Prostate gland (tissue), 2 donors: ENCODE data around the gene OOSP3. TPM values are rescaled to one million over a fixed set of nuclear protein-coding genes. Genes with fewer than 3 reads are reported as not detected.

Experiments used
- DNase-seq: peaks from one replicate; pipeline ENCODE4 v3.0.0-alpha.2; 2019; ENCODE audit warnings: low spot score
- H3K27ac ChIP-seq, 2 donors: fragments of 200-600 bp; sonication (generic); 2 replicates each; pipeline ENCODE4 v1.5.1; 2017 to 2019
- H3K27me3 ChIP-seq: fragments of 200-600 bp; sonication (generic); replicated peaks from 2 replicates; pipeline ENCODE4 v1.5.1; 2019; ENCODE audit not compliant: insufficient read depth
- H3K36me3 ChIP-seq, 2 donors: fragments of 200-600 bp; sonication (generic); 1 replicate in 1 of 2; 2 replicates in 1 of 2; pipeline versions ENCODE4 v1.5.1 to v1.8.1; 2017 to 2019
- H3K4me1 ChIP-seq: fragments of 200-600 bp; sonication (generic); replicated peaks from 2 replicates; pipeline ENCODE4 v1.5.1; 2019
- H3K4me3 ChIP-seq, 2 donors: fragments of 200-600 bp; sonication (generic); 2 replicates each; pipeline ENCODE4 v1.5.1; 2017 to 2019
- H3K9me3 ChIP-seq: fragments of 200-600 bp; sonication (generic); 2 replicates; pipeline ENCODE4 v1.5.1; 2017
- POLR2A ChIP-seq: fragments of 450-650 bp; IDR thresholded peaks from one replicate; pipeline ENCODE4 v1.6.1; 2016; ENCODE audit warnings: antibody characterized with exemption, mild to moderate bottlenecking
- POLR2AphosphoS5 ChIP-seq: sonication (generic); formaldehyde crosslinking; IDR thresholded peaks from one replicate; pipeline ENCODE4 v1.6.1; 2017; ENCODE audit warnings: antibody characterized with exemption
- WGBS: methylation state at CpG from one replicate; pipeline ENCODE4 v1.1.5; 2018; 5-methylcytosine and 5-hydroxymethylcytosine counted together
- intact Hi-C: fragments of 100-400 bp; cut with DNase I; formaldehyde crosslinking; loops from one replicate; pipeline ENCODE4 v1.14.2; 2022
- total RNA-seq, 2 donors: library from RNA; depleted of rRNA; stranded (reverse); fragments of >200 nt; gene quantifications; one replicate each; pipeline ENCODE4 v1.1.0, GENCODE V29; 2016
- TF ChIP-seq, protein P1 (sequence below), 4 experiments: fragments of 200-600 bp in 2 of 4; fragments of 450-650 bp in 2 of 4; sonication (generic) in 2 of 4; IDR thresholded peaks; 1 replicate in 3 of 4; 2 replicates in 1 of 4; pipeline ENCODE4 v1.5.1; 2016 to 2019; ENCODE audit warnings: antibody characterized with exemption in 4 of 4, mild to moderate bottlenecking in 2 of 4, moderate library complexity in 2 of 4

Gene OOSP3
- total RNA-seq, 2 donors from 2014 or later = not detected

GRCh38 chr11:59862252-59862651 is 16.3 kb upstream of the OOSP3 start:
- H3K4me3 ChIP-seq = no peak overlapping the region
- intact Hi-C loops = no loop called here
- WGBS = 77% methylated on average over 3 of the region's 3 CpGs
- H3K4me1 ChIP-seq = no peaks in the 10 kb centered on the region
- TF ChIP-seq POLR2A = no peak
- H3K27ac ChIP-seq = no peak overlapping the region
- H3K36me3 ChIP-seq = no peaks in the 10 kb centered on the region
- DNase-seq = no peak
- H3K9me3 ChIP-seq = no peaks in the 10 kb centered on the region
- H3K27me3 ChIP-seq = no peaks in the 10 kb centered on the region

GRCh38 chr11:59865031-59865430 is 13.6 kb upstream of the OOSP3 start:
- intact Hi-C loops = no loop called here
- H3K27me3 ChIP-seq = no peaks in the 10 kb centered on the region
- H3K9me3 ChIP-seq = no peaks in the 10 kb centered on the region
- WGBS = 56% methylated on average over 1 of the region's 1 CpG
- H3K4me3 ChIP-seq = no peak overlapping the region
- H3K27ac ChIP-seq = no peak overlapping the region
- no peaks in the 10 kb centered on the region for H3K36me3 ChIP-seq
- no peak for DNase-seq
- TF ChIP-seq POLR2A (no peak), POLR2AphosphoS5 (no peak)
- TF ChIP-seq, protein P1, sequence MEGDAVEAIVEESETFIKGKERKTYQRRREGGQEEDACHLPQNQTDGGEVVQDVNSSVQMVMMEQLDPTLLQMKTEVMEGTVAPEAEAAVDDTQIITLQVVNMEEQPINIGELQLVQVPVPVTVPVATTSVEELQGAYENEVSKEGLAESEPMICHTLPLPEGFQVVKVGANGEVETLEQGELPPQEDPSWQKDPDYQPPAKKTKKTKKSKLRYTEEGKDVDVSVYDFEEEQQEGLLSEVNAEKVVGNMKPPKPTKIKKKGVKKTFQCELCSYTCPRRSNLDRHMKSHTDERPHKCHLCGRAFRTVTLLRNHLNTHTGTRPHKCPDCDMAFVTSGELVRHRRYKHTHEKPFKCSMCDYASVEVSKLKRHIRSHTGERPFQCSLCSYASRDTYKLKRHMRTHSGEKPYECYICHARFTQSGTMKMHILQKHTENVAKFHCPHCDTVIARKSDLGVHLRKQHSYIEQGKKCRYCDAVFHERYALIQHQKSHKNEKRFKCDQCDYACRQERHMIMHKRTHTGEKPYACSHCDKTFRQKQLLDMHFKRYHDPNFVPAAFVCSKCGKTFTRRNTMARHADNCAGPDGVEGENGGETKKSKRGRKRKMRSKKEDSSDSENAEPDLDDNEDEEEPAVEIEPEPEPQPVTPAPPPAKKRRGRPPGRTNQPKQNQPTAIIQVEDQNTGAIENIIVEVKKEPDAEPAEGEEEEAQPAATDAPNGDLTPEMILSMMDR (IDR thresholded peaks at IDR 0.05) = no peak
- H3K4me1 ChIP-seq = no peaks in the 10 kb centered on the region

- H3K9me3 ChIP-seq = no peaks in the 10 kb centered on the region
- H3K27ac ChIP-seq = no peak within 1 kb of the TSS
- no peak for DNase-seq
- intact Hi-C loops = no loop called here
- H3K36me3 ChIP-seq = no peaks in the 10 kb centered on the region
- TF ChIP-seq POLR2AphosphoS5 (no peak), POLR2A (no peak)
- TF ChIP-seq, protein P1 (IDR thresholded peaks at IDR 0.05) = no peak
- H3K4me1 ChIP-seq = no peaks in the 10 kb centered on the region
- H3K27me3 ChIP-seq = no peaks in the 10 kb centered on the region
- H3K4me3 ChIP-seq = no peak within 1 kb of the TSS
- WGBS = 76% methylated on average over 3 of the region's 3 CpGs
Measured at GRCh38 chr11:59866397-59866796, 12.2 kb upstream of the OOSP3 start, which contains the start of gene TCN1. Gene TCN1 (minus strand): TSS chr11:59866487. CDS start chr11:59866470, 17 bp downstream.

GRCh38 chr11:59866836-59867235 is 11.7 kb upstream of the OOSP3 start:
- DNase-seq = no peak
- Histone ChIP-seq H3K4me1 (no peaks in the 10 kb centered on the region), H3K4me3 (no peak overlapping the region), H3K27ac (no peak overlapping the region), H3K27me3 (no peaks in the 10 kb centered on the region), H3K36me3 (no peaks in the 10 kb centered on the region), H3K9me3 (no peaks in the 10 kb centered on the region)
- intact Hi-C loops = no loop called here
- TF ChIP-seq, protein P1 (IDR thresholded peaks at IDR 0.05) = no peak
- TF ChIP-seq POLR2AphosphoS5 = no peak
- TF ChIP-seq POLR2A = no peak
- 88% methylated on average over 1 of the region's 1 CpG for WGBS

- no peak overlapping the region for H3K4me3 ChIP-seq
- 83% methylated on average over 2 of the region's 2 CpGs for WGBS
- DNase-seq = no peak
- H3K27ac ChIP-seq = no peak overlapping the region
- no peaks in the 10 kb centered on the region for H3K9me3 ChIP-seq
- no peaks in the 10 kb centered on the region for H3K4me1 ChIP-seq
- H3K36me3 ChIP-seq = no peaks in the 10 kb centered on the region
- intact Hi-C loops = no loop called here
- TF ChIP-seq POLR2A (no peak), POLR2AphosphoS5 (no peak)
- TF ChIP-seq, protein P1 (IDR thresholded peaks at IDR 0.05) = no peak
- H3K27me3 ChIP-seq = no peaks in the 10 kb centered on the region
Measured at GRCh38 chr11:59867946-59868345, 10.6 kb upstream of the OOSP3 start.
